ENCODE data around the gene RBM39. TPM values are rescaled to one million over a fixed set of nuclear protein-coding genes. Genes with fewer than 3 reads are reported as not detected.
A peak's percentile ranks its signal among the peaks of the same experiment; 100 is the strongest.

RBM39 gene
- total and polyA plus RNA-seq, 9 of the 15 experiments (the other 6 are each of a cell fraction or from before 2014, with no cell fraction given) = 143 to 319 (median 228) TPM

DNA sequence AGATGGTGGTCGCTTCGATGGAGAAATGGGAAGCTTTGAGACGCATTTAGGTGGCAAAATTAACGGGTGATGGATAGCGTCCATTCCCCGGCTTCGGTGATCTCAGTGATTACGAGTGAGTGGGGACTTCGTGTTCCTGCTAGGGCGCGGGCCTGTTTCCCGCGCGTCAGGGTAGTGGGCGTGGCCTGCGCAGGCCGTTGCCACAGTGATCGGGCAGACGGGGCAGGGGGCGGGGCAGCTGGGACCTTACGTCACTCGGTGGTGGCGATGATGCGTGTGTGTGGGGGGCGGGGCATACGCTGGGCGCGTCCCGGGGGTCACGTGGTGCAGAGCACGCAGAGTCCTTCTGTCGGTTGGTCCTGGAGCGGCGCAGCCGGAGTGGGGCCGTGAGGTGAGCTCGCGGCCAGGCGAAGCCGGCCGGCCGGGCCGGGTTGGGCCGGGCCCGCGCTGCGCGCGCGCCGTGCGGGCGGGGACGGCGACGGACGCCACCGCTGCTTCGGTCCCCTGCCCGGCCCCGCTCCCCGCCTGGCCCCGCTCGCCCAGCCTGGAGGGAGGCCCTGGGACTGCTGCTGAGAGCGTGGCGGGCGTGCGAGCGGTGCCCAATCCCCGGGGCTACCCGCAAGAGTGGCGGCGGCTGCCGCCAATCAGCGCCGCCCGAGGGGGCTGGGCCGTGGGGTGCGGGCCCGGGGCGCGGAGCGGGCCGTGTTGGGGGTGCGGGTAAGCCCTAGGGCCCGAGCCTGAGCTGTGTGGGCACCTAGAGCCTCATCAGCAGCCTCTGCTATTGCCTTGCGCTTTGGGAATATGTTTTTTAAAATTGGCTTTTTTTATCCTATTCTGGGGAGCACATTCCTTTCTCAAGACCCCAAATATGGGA, 29.9 kb upstream of the RBM39 start, which contains the start of gene PHF20 (continued):
- TF ChIP-seq JUND (IDR thresholded peaks at IDR 0.05; ENCODE audit: borderline replicate concordance, low read depth, low read length) = peak; percentile 72
- no peak; the same call in 2 of the 3 replicates for TF ChIP-seq JUND (tag; IDR thresholded peaks at IDR 0.05; ENCODE audit: borderline replicate concordance, low read depth, low read length)
- no peak for TF ChIP-seq MAFF (IDR thresholded peaks at IDR 0.05; ENCODE audit: low read length)
- no peak for TF ChIP-seq POLR2AphosphoS5 (IDR thresholded peaks at IDR 0.05; ENCODE audit: control insufficient read depth, insufficient read depth, low read depth, low read length)
- no peak for TF ChIP-seq FOXA1 (IDR thresholded peaks at IDR 0.05; ENCODE audit: borderline replicate concordance)
- TF ChIP-seq ZNF354B (CRISPR knock-in tag; IDR thresholded peaks at IDR 0.05) = no peak
- TF ChIP-seq ZFP30 (CRISPR knock-in tag; IDR thresholded peaks at IDR 0.05; ENCODE audit: borderline replicate concordance) = no peak
- peak; percentile 6; the same call in 1 of the 2 replicates for TF ChIP-seq CTBP1 (IDR thresholded peaks at IDR 0.05; ENCODE audit: borderline replicate concordance)
- no peak for TF ChIP-seq ZNF76 (CRISPR knock-in tag; IDR thresholded peaks at IDR 0.05; ENCODE audit: borderline replicate concordance)
- TF ChIP-seq, protein P1, sequence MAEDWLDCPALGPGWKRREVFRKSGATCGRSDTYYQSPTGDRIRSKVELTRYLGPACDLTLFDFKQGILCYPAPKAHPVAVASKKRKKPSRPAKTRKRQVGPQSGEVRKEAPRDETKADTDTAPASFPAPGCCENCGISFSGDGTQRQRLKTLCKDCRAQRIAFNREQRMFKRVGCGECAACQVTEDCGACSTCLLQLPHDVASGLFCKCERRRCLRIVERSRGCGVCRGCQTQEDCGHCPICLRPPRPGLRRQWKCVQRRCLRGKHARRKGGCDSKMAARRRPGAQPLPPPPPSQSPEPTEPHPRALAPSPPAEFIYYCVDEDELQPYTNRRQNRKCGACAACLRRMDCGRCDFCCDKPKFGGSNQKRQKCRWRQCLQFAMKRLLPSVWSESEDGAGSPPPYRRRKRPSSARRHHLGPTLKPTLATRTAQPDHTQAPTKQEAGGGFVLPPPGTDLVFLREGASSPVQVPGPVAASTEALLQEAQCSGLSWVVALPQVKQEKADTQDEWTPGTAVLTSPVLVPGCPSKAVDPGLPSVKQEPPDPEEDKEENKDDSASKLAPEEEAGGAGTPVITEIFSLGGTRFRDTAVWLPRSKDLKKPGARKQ (CRISPR knock-in tag; IDR thresholded peaks at IDR 0.05) = peak; percentile 96; the same call in 1 of the 2 replicates
- no peak for TF ChIP-seq ZNF140 (CRISPR knock-in tag; IDR thresholded peaks at IDR 0.05)
- no peak for TF ChIP-seq ZNF253 (CRISPR knock-in tag; conservative IDR thresholded peaks at IDR 0.05)
- TF ChIP-seq, protein P2, sequence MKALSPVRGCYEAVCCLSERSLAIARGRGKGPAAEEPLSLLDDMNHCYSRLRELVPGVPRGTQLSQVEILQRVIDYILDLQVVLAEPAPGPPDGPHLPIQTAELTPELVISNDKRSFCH (CRISPR knock-in tag; IDR thresholded peaks at IDR 0.05) = no peak
- TF ChIP-seq, protein P2 (tag; IDR thresholded peaks at IDR 0.05) = no peak
- TF ChIP-seq CCAR2 (IDR thresholded peaks at IDR 0.05; ENCODE audit: low read depth, low read length) = no peak
